Fibroblast of lung (primary cell): ENCODE results near the gene EPSTI1. TPM values are rescaled to one million over a fixed set of nuclear protein-coding genes. Genes with fewer than 3 reads are reported as not detected.
A peak's percentile ranks its signal among the peaks of the same experiment; 100 is the strongest.
"Not testable (repeated sequence)": the region's sequence is repeated elsewhere in the genome, so short reads cannot be mapped to it uniquely, and the experiment has no call there.

Experiments
- DNase-seq, 2 donors: peaks; one replicate each; pipeline versions ENCODE4 v3.0.0 to v3.0.0-alpha.2; 2010; ENCODE audit warnings: low read depth in 2 of 2
- H2AFZ ChIP-seq: 2 replicates; pipeline ENCODE4 v1.5.1; 2012; ENCODE audit warnings: low read length, control low read depth, inconsistent platforms
- H3K27ac ChIP-seq: 2 replicates; pipeline ENCODE4 v1.5.1; 2011; ENCODE audit warnings: low read length, control low read depth; ENCODE audit not compliant: insufficient read depth
- H3K27me3 ChIP-seq: 2 replicates; pipeline ENCODE4 v1.5.1; 2011; ENCODE audit warnings: mild to moderate bottlenecking, low read length; ENCODE audit not compliant: control insufficient read depth, insufficient read depth
- H3K36me3 ChIP-seq: 2 replicates; pipeline ENCODE4 v1.5.1; 2011; ENCODE audit warnings: low read length; ENCODE audit not compliant: control insufficient read depth, insufficient read depth
- H3K4me1 ChIP-seq: 2 replicates; pipeline ENCODE4 v1.5.1; 2011; ENCODE audit warnings: low read length; ENCODE audit not compliant: control insufficient read depth, insufficient read depth; ENCODE audit errors: extremely low read depth
- H3K4me2 ChIP-seq: 2 replicates; pipeline ENCODE4 v1.5.1; 2011; ENCODE audit warnings: low read length, control low read depth; ENCODE audit not compliant: insufficient read depth; ENCODE audit errors: extremely low read depth
- H3K4me3 ChIP-seq, 4 experiments: fragments of 200-600 bp in 1 of 4; sonication (generic) in 1 of 4; replicated peaks in 1 of 4; 2 replicates each; pipeline ENCODE4 v1.5.1; 2011 to 2016; ENCODE audit warnings: low read length in 4 of 4, low read depth in 3 of 4, mild to moderate bottlenecking in 3 of 4, control low read depth in 2 of 4, inconsistent platforms in 1 of 4, mixed read lengths in 1 of 4; ENCODE audit not compliant: insufficient read depth in 1 of 4; ENCODE audit errors: control extremely low read depth in 1 of 4
- H3K79me2 ChIP-seq: 2 replicates; pipeline ENCODE4 v1.5.1; 2012; ENCODE audit warnings: mild to moderate bottlenecking, low read length, inconsistent platforms; ENCODE audit not compliant: control insufficient read depth, insufficient read depth
- H3K9ac ChIP-seq: 2 replicates; pipeline ENCODE4 v1.5.1; 2011; ENCODE audit warnings: mild to moderate bottlenecking, low read length, control low read depth; ENCODE audit not compliant: insufficient read depth
- H3K9me3 ChIP-seq: 2 replicates; pipeline ENCODE4 v1.5.1; 2012; ENCODE audit warnings: low read depth, low read length; ENCODE audit not compliant: control insufficient read depth, insufficient read depth
- H4K20me1 ChIP-seq: 2 replicates; pipeline ENCODE4 v1.5.1; 2011; ENCODE audit warnings: low read length; ENCODE audit not compliant: control insufficient read depth, insufficient read depth; ENCODE audit errors: extremely low read depth
- CTCF ChIP-seq, 2 donors: IDR thresholded peaks in 1 of 2; conservative IDR thresholded peaks in 1 of 2; 1 replicate in 1 of 2; 2 replicates in 1 of 2; pipeline ENCODE4 v1.5.1; 2011 to 2012; ENCODE audit warnings: low read length in 2 of 2, control low read depth in 1 of 2, inconsistent platforms in 1 of 2, low read depth in 1 of 2, mild to moderate bottlenecking in 1 of 2
- EZH2 ChIP-seq: IDR thresholded peaks from 2 replicates; pipeline ENCODE4 v1.5.1; 2012; ENCODE audit warnings: low read length, control low read depth, mild to moderate bottlenecking; ENCODE audit errors: missing control alignments
- polyA minus RNA-seq: library from RNA; depleted of rRNA, polyadenylated mRNA; stranded (reverse); fragments of >200 nt; gene quantifications from 2 replicates; pipeline ENCODE4 v1.2.3, GENCODE V29; 2011; ENCODE audit warnings: low replicate concordance
- polyA plus RNA-seq, 2 donors: library from polyadenylated mRNA; depleted of rRNA in 1 of 2; stranded (reverse) in 1 of 2; unstranded in 1 of 2; fragments of >200 nt; gene quantifications; 2 replicates each; pipeline ENCODE4 v1.2.1, GENCODE V29; 2011 to 2012; ENCODE audit warnings: missing spikeins in 1 of 2
- total RNA-seq: library from RNA; depleted of rRNA; stranded (reverse); fragments of >200 nt; gene quantifications from 2 replicates; pipeline ENCODE4 v1.2.1, GENCODE V29; 2014

EPSTI1 gene, protein sequence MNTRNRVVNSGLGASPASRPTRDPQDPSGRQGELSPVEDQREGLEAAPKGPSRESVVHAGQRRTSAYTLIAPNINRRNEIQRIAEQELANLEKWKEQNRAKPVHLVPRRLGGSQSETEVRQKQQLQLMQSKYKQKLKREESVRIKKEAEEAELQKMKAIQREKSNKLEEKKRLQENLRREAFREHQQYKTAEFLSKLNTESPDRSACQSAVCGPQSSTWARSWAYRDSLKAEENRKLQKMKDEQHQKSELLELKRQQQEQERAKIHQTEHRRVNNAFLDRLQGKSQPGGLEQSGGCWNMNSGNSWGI
- total RNA-seq (5.6 and 8.2 TPM in 2 replicates), polyA plus RNA-seq (4.8 and 10.9 TPM in 2 replicates), polyA minus RNA-seq (0.31 and 0.33 TPM in 2 replicates)
- polyA plus RNA-seq (2012), result 3.8 and 8.6 TPM in 2 replicates

DNA sequence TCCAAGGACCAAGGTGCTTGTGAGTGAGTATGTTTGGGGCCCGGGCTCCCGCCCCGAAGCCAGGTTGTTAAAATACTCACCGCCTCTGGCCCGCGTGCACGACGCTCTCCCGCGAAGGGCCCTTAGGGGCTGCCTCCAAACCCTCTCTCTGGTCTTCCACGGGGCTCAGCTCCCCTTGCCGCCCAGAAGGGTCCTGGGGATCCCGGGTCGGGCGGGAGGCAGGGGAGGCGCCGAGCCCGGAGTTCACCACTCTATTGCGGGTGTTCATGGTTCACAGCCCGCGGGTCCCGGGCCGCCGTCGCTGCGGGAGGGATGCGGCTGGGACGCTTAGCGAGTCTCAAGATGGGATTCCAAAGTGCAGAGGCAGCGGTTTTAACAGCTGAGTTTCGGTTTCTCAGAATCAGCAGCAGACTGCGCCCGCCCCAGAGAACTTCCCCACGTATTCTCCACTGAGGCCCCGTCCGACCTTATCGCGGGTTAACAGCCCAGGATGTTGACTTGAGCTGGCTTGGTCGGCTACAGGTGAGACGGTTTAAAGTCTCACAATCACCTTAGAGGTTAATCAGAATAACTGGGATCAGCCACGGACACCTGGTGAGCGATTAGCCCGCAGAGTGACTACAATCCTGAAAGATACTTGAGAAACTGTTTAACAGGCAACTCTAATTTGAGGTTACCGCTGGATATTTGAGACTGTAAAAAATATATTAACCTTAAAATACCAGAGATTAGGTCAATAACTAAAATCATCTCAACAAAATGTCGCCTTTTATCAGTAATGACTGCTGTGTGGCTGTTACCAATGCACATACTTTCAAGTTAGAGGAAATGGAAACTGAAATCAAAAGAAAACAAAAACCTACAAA is at the start of gene EPSTI1:
Gene EPSTI1, minus strand, starts transcription at position 344 of the 866 bp plus-strand sequence. Its CDS starts 76 bp downstream, at position 268.
- peak within 1 kb of the TSS; percentile 85 for H3K9ac ChIP-seq
- no peaks in the 10 kb centered on the region for H3K9me3 ChIP-seq
- peak within 1 kb of the TSS; percentile 58 for H2AFZ ChIP-seq
- peak; percentile 68 to 76 for DNase-seq
- H3K27me3 ChIP-seq, result no peaks in the 10 kb centered on the region
- peaks cover 8% of the 10 kb centered on the region for H3K4me1 ChIP-seq
- peak within 1 kb of the TSS; percentile 58 to 74 (median 67) for H3K4me3 ChIP-seq
- peak within 1 kb of the TSS; percentile 89 for H3K4me2 ChIP-seq
- no peaks in the 10 kb centered on the region for H4K20me1 ChIP-seq
- H3K27ac ChIP-seq, result peak within 1 kb of the TSS; percentile 80
- H3K79me2 ChIP-seq, result no peaks in the 10 kb centered on the region
- TF ChIP-seq EZH2 (no peak), CTCF (conservative IDR thresholded peaks at IDR 0.05 in 1 of 2, IDR thresholded peaks at IDR 0.05 in 1 of 2; ENCODE audit: low read depth in 1 of 2, low read length in 2 of 2) (no peak)
- H3K36me3 ChIP-seq, result no peaks in the 10 kb centered on the region

DNA sequence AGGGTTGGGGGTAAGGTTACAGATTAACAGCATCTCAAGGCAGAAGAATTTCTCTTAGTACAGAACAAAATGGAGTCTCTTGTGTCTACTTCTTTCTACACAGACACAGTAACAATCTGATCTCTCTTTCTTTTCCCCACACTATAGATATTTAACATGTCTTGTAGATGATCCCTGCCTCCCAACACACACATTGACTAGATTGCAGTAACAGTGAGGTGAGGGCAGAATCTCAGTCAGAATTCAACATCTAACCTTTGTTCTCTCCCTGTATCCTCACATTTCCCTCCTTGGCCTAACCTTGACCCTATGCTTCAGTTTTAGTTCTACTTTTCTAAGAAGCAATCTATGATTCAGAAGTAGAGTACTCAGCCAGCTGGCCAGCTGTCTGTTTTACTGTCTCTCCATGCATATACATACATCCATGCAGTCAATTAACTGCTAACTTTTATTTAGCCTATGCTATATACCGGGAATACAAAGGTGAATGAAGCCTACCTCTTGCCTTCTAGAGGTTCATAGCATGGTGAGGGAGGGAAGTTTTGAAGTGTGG is 49.4 kb upstream of the EPSTI1 start:
- H4K20me1 ChIP-seq, result no peaks in the 10 kb centered on the region
- no peak overlapping the region for H3K4me3 ChIP-seq
- H3K4me2 ChIP-seq, result no peak overlapping the region
- H3K27ac ChIP-seq, result no peak overlapping the region
- peaks cover 6% of the 10 kb centered on the region for H3K79me2 ChIP-seq
- H3K9ac ChIP-seq, result no peak overlapping the region
- H3K9me3 ChIP-seq, result no peaks in the 10 kb centered on the region
- H3K4me1 ChIP-seq, result no peaks in the 10 kb centered on the region
- peaks cover under 1% of the 10 kb centered on the region for H3K36me3 ChIP-seq
- no peaks in the 10 kb centered on the region for H3K27me3 ChIP-seq
- no peak for DNase-seq
- H2AFZ ChIP-seq, result no peak overlapping the region
- TF ChIP-seq CTCF (conservative IDR thresholded peaks at IDR 0.05 in 1 of 2, IDR thresholded peaks at IDR 0.05 in 1 of 2; ENCODE audit: low read depth in 1 of 2, low read length in 2 of 2) (no peak), EZH2 (no peak)

DNA sequence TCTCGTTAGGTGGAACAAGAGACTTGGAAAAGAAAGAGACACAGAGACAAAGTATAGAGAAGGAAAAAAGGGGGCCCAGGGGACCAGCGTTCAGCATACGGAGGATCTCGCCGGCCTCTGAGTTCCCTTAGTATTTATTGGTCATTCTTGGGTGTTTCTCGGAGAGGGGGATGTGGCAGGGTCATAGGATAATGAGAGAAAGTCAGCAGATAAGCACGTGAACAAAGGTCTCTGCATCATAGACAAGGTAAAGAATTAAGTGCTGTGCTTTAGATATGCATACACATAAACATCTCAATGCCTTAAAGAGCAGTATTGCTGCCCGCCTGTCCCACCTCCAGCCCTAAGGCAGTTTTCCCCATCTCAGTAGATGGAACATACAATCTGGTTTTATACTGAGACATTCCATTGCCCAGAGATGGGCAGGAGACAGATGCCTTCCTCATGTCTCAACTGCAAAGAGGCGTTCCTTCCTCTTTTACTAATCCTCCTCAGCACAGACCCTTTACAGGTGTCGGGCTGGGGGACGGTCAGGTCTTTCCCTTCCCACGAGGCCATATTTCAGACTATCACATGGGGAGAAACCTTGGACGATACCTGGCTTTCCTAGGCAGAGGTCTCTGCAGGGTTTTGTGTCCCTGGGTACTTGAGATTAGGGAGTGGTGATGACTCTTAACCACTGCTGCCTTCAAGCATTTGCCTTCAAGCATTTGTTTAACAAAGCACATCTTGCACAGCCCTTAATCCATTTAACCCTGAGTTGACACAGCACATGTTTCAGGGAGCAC is 48.7 kb upstream of the EPSTI1 start:
- not testable (repeated sequence) for H3K4me3 ChIP-seq, H3K9ac ChIP-seq, H3K27ac ChIP-seq, H3K36me3 ChIP-seq, H4K20me1 ChIP-seq, H3K9me3 ChIP-seq, H3K79me2 ChIP-seq, H2AFZ ChIP-seq, H3K4me2 ChIP-seq, DNase-seq, H3K27me3 ChIP-seq, H3K4me1 ChIP-seq
